ENCODE results near the gene TCF7L1. TPM values are rescaled to one million over a fixed set of nuclear protein-coding genes. Genes with fewer than 3 reads are reported as not detected.

The TCF7L1 gene
- polyA plus RNA-seq, 1 donor from 2014 or later: not detected

GRCh38 chr2:85238607-85239006 is 105.4 kb downstream of the TCF7L1 start:
- H3K4me2 ChIP-seq (ENCODE audit: low read length): no peak overlapping the region
- H4K20me1 ChIP-seq (ENCODE audit: insufficient read depth): no peaks in the 10 kb centered on the region
- no peaks in the 10 kb centered on the region for H3K9me2 ChIP-seq (ENCODE audit: insufficient read depth, low read length)
- H3K4me3 ChIP-seq (ENCODE audit: low read length): no peak overlapping the region
- no peaks in the 10 kb centered on the region for H3F3A ChIP-seq (ENCODE audit: insufficient read depth, low read length, poor library complexity, severe bottlenecking)
- no peak overlapping the region for H3K9ac ChIP-seq (ENCODE audit: low read length)
- TF ChIP-seq SMC3 (conservative IDR thresholded peaks at IDR 0.05; ENCODE audit: poor library complexity) (no peak), MXI1 (conservative IDR thresholded peaks at IDR 0.05; ENCODE audit: poor library complexity, severe bottlenecking) (no peak), EZH2 (IDR thresholded peaks at IDR 0.05; ENCODE audit: borderline replicate concordance, insufficient read depth, low read length, poor library complexity, severe bottlenecking) (no peak), RAD21 (conservative IDR thresholded peaks at IDR 0.05) (no peak), EP300 (conservative IDR thresholded peaks at IDR 0.05; ENCODE audit: poor library complexity, severe bottlenecking) (no peak), POLR2AphosphoS5 (IDR thresholded peaks at IDR 0.05) (no peak), REST (IDR thresholded peaks at IDR 0.05; ENCODE audit: borderline replicate concordance) (no peak), CTCF (IDR thresholded peaks at IDR 0.05; ENCODE audit: poor library complexity, severe bottlenecking) (no peak), TAF1 (IDR thresholded peaks at IDR 0.05; ENCODE audit: low read depth) (no peak)
- no peak overlapping the region for H2AFZ ChIP-seq (ENCODE audit: low read depth, low read length)
- no peaks in the 10 kb centered on the region for H3K27me3 ChIP-seq (ENCODE audit: insufficient read depth, low read depth, low read length)
- no peak overlapping the region for H3K27ac ChIP-seq (ENCODE audit: low read length)
- no peaks in the 10 kb centered on the region for H3K79me2 ChIP-seq (replicated peaks; ENCODE audit: insufficient read depth, low read length)
- H3K36me3 ChIP-seq (ENCODE audit: insufficient read depth, low read length): no peaks in the 10 kb centered on the region
- H3K9me3 ChIP-seq (ENCODE audit: low read length): no peaks in the 10 kb centered on the region

- Histone ChIP-seq H3K27ac (ENCODE audit: low read length) (no peak overlapping the region), H4K20me1 (ENCODE audit: insufficient read depth) (no peaks in the 10 kb centered on the region), H3K9ac (ENCODE audit: low read length) (no peak overlapping the region), H3F3A (ENCODE audit: insufficient read depth, low read length, poor library complexity, severe bottlenecking) (no peaks in the 10 kb centered on the region), H3K27me3 (ENCODE audit: insufficient read depth, low read depth, low read length) (no peaks in the 10 kb centered on the region), H3K4me2 (ENCODE audit: low read length) (no peak overlapping the region), H3K9me2 (ENCODE audit: insufficient read depth, low read length) (no peaks in the 10 kb centered on the region), H3K79me2 (replicated peaks; ENCODE audit: insufficient read depth, low read length) (no peaks in the 10 kb centered on the region), H3K36me3 (ENCODE audit: insufficient read depth, low read length) (no peaks in the 10 kb centered on the region), H2AFZ (ENCODE audit: low read depth, low read length) (no peak overlapping the region), H3K9me3 (ENCODE audit: low read length) (no peaks in the 10 kb centered on the region), H3K4me3 (ENCODE audit: low read length) (no peak overlapping the region)
- TF ChIP-seq EP300 (conservative IDR thresholded peaks at IDR 0.05; ENCODE audit: poor library complexity, severe bottlenecking): no peak
Observed at GRCh38 chr2:85239102-85239501, 105.9 kb downstream of the TCF7L1 start.

- Histone ChIP-seq H4K20me1 (ENCODE audit: insufficient read depth) (no peaks in the 10 kb centered on the region), H3F3A (ENCODE audit: insufficient read depth, low read length, poor library complexity, severe bottlenecking) (no peaks in the 10 kb centered on the region), H3K27ac (ENCODE audit: low read length) (no peak overlapping the region), H3K79me2 (replicated peaks; ENCODE audit: insufficient read depth, low read length) (no peaks in the 10 kb centered on the region), H2AFZ (ENCODE audit: low read depth, low read length) (no peak overlapping the region), H3K9ac (ENCODE audit: low read length) (no peak overlapping the region), H3K9me3 (ENCODE audit: low read length) (no peaks in the 10 kb centered on the region), H3K9me2 (ENCODE audit: insufficient read depth, low read length) (no peaks in the 10 kb centered on the region), H3K4me2 (ENCODE audit: low read length) (no peak overlapping the region), H3K4me3 (ENCODE audit: low read length) (no peak overlapping the region), H3K36me3 (ENCODE audit: insufficient read depth, low read length) (no peaks in the 10 kb centered on the region), H3K27me3 (ENCODE audit: insufficient read depth, low read depth, low read length) (no peaks in the 10 kb centered on the region)
- TF ChIP-seq SMC3 (conservative IDR thresholded peaks at IDR 0.05; ENCODE audit: poor library complexity): no peak
- TF ChIP-seq POLR2AphosphoS5 (IDR thresholded peaks at IDR 0.05): no peak
- no peak for TF ChIP-seq CTCF (IDR thresholded peaks at IDR 0.05; ENCODE audit: poor library complexity, severe bottlenecking)
- TF ChIP-seq EP300 (conservative IDR thresholded peaks at IDR 0.05; ENCODE audit: poor library complexity, severe bottlenecking): no peak
- no peak for TF ChIP-seq RAD21 (conservative IDR thresholded peaks at IDR 0.05)
- no peak for TF ChIP-seq REST (IDR thresholded peaks at IDR 0.05; ENCODE audit: borderline replicate concordance)
- TF ChIP-seq MXI1 (conservative IDR thresholded peaks at IDR 0.05; ENCODE audit: poor library complexity, severe bottlenecking): no peak
- TF ChIP-seq TAF1 (IDR thresholded peaks at IDR 0.05; ENCODE audit: low read depth): no peak
- TF ChIP-seq EZH2 (IDR thresholded peaks at IDR 0.05; ENCODE audit: borderline replicate concordance, insufficient read depth, low read length, poor library complexity, severe bottlenecking): no peak
Observed at GRCh38 chr2:85240055-85240454, 106.9 kb downstream of the TCF7L1 start.
